HG03097 (cell line): ENCODE results near the gene NAGK.
"Not testable (repeated sequence)": the region's sequence is repeated elsewhere in the genome, so short reads cannot be mapped to it uniquely, and the experiment has no call there.

Source experiments
- ATAC-seq: cut with Tn5 transposase; IDR thresholded peaks from one replicate; pipeline ENCODE4 v1.9.1; 2021; ENCODE audit not compliant: unreplicated experiment, low FRiP score

NAGK gene

GRCh38 chr2:71103809-71104208 lies 35.4 kb downstream of the NAGK start:
- ATAC-seq = no peak

DNA sequence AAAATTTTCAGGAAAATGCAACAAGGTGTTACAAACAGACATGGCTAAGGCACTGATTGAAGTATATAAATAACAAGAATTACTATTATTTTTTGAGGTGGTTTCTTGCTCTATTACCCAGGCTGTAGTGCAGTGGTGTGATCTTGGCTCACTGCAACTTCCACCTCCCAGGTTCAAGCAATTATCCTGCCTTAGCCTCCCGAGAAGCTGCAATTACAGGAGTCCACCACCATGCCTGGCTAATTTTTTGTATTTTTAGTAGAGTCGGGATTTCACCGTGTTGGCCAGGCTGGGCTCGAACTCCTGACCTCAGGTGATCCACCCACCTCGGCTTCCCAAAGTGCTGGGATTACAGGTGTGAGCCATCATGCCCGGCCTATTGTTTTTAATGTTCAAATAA lies 38.0 kb downstream of the NAGK start:
- ATAC-seq = not testable (repeated sequence)

DNA sequence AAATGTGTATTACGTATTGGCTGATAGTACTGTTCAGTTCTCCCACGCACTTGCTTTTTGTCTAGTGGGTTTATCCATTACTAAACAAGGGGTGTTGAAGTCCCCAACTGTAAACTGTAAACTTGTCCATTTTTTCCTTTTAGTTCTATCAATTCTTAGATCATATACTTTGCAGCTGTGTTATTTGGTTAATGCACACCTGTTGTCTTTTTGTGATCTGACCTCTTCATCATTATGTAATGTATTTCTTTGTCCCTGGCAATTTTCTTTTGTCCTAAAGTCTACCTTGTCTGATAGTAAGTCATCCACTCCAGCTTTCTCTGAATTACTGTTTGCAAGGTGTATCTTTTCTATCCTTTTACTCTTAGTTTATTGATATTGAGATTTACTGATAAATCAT lies 39.6 kb downstream of the NAGK start:
- ATAC-seq = no peak

- no peak for ATAC-seq
These were observed 45.4 kb downstream of the NAGK start for GRCh38 chr2:71113843-71114242.

DNA sequence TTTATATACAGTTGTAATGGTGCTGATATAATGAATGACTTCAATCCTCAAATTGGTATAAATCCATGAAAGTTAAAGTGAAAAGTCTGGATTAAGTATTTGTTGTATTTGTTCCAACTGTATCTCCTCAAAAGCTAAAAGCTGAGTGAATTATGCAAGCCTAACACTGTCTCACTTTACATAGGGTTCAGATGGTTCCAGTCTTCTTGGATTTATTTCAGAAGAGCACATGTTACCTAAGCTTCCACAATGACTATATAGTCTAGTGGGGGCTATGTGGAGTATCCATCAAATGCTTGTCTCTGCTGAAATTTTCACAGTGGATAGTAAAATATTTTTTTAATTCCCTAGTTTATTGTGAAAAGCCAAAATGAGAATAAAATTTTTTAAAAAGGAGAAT lies 48.6 kb downstream of the NAGK start:
- no peak for ATAC-seq

GRCh38 chr2:71120195-71120594 lies 51.7 kb downstream of the NAGK start:
- ATAC-seq = no peak

DNA sequence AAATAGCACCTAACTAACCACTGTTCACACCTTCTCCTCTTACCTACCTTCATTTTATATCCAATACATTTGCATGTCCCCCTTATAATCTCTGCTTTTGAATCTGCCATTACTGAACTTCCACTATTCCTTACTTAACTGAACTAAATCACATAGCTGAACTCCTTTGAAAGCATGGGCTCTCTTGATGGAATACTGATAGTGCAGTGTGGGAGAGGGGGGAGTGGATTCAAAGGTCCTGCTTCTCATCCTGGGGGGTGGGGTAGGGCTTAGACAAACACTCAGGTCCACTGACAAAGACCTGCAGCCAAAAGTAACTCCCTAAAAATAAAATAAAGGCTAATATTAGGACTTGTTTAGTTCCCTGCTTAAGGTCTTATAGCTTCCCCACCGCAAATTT lies 53.0 kb downstream of the NAGK start:
- no peak for ATAC-seq

DNA sequence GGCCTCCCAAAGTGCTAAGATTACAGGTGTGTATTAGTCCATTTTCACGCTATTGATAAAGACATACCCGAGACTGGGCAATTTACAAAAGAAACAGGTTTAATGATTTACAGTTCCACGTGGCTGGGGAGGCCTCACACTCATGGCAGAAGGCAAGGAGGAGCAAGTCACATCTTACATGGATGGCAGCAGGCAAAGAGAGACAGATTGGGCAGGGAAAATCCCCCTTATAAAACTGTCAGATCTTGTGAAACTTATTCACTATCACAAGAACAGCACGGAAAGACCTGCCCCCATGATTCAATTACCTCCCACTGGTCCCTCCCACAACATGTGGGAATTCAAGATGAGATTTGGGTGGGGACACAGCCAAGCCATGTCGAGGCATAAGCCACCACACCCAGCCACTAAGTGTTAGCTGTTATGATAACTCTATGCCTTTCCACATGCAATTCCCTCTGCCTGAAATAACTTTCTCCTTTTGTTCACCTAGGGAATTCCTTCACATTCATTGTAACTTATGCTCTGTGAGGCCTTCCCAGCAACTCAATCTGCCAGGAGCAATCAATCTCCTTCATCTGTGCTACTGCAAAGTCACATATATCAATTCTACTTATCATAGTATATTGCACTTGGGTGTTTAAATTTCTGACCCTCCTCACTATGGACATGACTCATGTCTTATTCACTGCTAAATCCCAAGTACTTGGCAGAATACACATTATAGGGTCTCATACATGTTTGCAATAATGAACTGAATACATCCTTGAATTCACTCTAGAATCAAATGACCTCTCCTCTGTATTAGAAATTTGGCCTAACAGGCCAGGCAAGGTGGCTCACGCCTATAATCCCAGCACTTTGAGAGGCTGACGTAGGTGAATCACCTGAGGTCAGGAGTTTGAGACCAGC lies 54.2 kb downstream of the NAGK start:
- no peak for ATAC-seq

- ATAC-seq = no peak
These were observed 57.3 kb downstream of the NAGK start for GRCh38 chr2:71125506-71126294.

- ATAC-seq = no peak
These were observed 58.5 kb downstream of the NAGK start for GRCh38 chr2:71126957-71127356.
